GM13977 (cell line): ENCODE measurements around the gene PTPN5.

Experiments used
- DNase-seq: peaks from one replicate; pipeline ENCODE4 v3.0.0; 2012; ENCODE audit warnings: low spot score
- in situ Hi-C: fragments of 300-500 bp; cut with MboI; formaldehyde crosslinking; loops from one replicate; pipeline ENCODE4 v1.12.0; 2022; ENCODE audit warnings: low sequenced_read_pairs, low pct_unique_long_range_greater_than_20kb, mixed read lengths, inconsistent platforms; ENCODE audit not compliant: unreplicated experiment
- TF ChIP-seq, protein P1 (sequence below): IDR thresholded peaks from 2 replicates; pipeline ENCODE4 v1.5.1; 2012; ENCODE audit warnings: mild to moderate bottlenecking, control low read depth; ENCODE audit not compliant: insufficient read depth; ENCODE audit errors: extremely low read depth, missing control alignments

The PTPN5 gene

GRCh38 chr11:18798799-18799469, 7.3 kb upstream of the PTPN5 start:
- DNase-seq: peak; percentile 4
- in situ Hi-C loops: no loop called here
- TF ChIP-seq, protein P1, sequence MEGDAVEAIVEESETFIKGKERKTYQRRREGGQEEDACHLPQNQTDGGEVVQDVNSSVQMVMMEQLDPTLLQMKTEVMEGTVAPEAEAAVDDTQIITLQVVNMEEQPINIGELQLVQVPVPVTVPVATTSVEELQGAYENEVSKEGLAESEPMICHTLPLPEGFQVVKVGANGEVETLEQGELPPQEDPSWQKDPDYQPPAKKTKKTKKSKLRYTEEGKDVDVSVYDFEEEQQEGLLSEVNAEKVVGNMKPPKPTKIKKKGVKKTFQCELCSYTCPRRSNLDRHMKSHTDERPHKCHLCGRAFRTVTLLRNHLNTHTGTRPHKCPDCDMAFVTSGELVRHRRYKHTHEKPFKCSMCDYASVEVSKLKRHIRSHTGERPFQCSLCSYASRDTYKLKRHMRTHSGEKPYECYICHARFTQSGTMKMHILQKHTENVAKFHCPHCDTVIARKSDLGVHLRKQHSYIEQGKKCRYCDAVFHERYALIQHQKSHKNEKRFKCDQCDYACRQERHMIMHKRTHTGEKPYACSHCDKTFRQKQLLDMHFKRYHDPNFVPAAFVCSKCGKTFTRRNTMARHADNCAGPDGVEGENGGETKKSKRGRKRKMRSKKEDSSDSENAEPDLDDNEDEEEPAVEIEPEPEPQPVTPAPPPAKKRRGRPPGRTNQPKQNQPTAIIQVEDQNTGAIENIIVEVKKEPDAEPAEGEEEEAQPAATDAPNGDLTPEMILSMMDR: no peak

DNA sequence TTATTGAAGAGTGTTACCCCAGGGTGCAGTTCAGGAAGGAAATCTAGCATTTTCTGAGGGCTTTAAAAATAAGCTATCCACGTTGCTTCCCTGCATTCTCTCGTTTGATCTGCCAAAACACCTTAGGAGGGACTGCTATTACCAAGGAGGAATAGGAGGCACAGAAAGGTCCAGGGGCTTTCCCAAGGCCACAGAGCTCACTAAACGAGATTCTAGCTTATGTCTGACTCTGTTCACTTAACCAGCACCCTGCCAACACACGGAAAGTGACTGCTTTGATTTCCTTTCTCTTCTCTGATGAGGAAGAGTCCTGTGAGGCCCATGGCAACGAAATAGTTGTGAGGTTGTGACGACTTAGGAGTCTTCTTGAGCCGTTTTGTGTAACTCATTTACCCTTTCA, 3.4 kb upstream of the PTPN5 start:
- in situ Hi-C loops: no loop called here
- TF ChIP-seq, protein P1: no peak
- DNase-seq: no peak

- TF ChIP-seq, protein P1: no peak
- in situ Hi-C loops: no loop called here
- no peak for DNase-seq
Measured at GRCh38 chr11:18792827-18793226, 1.2 kb upstream of the PTPN5 start.

GRCh38 chr11:18791969-18792628, 501 bp upstream of the PTPN5 start:
- TF ChIP-seq, protein P1: no peak
- no peak for DNase-seq
- in situ Hi-C loops: no loop called here

GRCh38 chr11:18790883-18791206, 753 bp downstream of the PTPN5 start:
- TF ChIP-seq, protein P1: no peak
- in situ Hi-C loops: no loop called here
- DNase-seq: no peak

DNA sequence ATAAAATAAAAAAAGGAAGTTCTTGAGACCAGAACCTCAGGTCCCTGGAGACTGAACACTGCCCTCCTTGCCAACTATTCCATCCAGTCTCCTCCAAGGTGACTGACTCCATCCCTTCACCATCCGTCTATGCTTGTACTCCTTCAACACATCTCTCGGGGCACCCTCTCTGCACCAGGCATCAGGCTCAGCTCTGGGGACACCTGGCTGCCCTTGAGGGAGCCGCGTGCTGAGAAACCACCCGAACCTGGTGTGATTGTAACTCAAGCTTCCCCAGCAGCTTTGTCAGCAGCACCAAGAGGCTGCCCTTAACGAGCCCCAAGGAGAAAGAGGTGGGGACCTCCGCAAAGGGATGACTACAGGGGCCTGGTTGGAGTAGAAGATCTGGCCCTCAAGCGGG, 1.7 kb downstream of the PTPN5 start:
- TF ChIP-seq, protein P1: no peak
- DNase-seq: no peak
- in situ Hi-C loops: no loop called here
